GM20000 (cell line): ENCODE measurements around the gene NDUFAF8.
"Not testable (repeated sequence)": the region's sequence is repeated elsewhere in the genome, so short reads cannot be mapped to it uniquely, and the experiment has no call there.

Source experiments
- DNase-seq: peaks from one replicate; pipeline ENCODE4 v3.0.0; 2012; ENCODE audit warnings: low spot score
- TF ChIP-seq, protein P1 (sequence below): IDR thresholded peaks from 2 replicates; pipeline ENCODE4 v1.5.1; 2012; ENCODE audit warnings: mild to moderate bottlenecking, control low read depth; ENCODE audit errors: extremely low read depth, missing control alignments

The NDUFAF8 gene

GRCh38 chr17:81221371-81221841 is 17.7 kb upstream of the NDUFAF8 start:
- DNase-seq = no peak
- TF ChIP-seq, protein P1, sequence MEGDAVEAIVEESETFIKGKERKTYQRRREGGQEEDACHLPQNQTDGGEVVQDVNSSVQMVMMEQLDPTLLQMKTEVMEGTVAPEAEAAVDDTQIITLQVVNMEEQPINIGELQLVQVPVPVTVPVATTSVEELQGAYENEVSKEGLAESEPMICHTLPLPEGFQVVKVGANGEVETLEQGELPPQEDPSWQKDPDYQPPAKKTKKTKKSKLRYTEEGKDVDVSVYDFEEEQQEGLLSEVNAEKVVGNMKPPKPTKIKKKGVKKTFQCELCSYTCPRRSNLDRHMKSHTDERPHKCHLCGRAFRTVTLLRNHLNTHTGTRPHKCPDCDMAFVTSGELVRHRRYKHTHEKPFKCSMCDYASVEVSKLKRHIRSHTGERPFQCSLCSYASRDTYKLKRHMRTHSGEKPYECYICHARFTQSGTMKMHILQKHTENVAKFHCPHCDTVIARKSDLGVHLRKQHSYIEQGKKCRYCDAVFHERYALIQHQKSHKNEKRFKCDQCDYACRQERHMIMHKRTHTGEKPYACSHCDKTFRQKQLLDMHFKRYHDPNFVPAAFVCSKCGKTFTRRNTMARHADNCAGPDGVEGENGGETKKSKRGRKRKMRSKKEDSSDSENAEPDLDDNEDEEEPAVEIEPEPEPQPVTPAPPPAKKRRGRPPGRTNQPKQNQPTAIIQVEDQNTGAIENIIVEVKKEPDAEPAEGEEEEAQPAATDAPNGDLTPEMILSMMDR = no peak

DNA sequence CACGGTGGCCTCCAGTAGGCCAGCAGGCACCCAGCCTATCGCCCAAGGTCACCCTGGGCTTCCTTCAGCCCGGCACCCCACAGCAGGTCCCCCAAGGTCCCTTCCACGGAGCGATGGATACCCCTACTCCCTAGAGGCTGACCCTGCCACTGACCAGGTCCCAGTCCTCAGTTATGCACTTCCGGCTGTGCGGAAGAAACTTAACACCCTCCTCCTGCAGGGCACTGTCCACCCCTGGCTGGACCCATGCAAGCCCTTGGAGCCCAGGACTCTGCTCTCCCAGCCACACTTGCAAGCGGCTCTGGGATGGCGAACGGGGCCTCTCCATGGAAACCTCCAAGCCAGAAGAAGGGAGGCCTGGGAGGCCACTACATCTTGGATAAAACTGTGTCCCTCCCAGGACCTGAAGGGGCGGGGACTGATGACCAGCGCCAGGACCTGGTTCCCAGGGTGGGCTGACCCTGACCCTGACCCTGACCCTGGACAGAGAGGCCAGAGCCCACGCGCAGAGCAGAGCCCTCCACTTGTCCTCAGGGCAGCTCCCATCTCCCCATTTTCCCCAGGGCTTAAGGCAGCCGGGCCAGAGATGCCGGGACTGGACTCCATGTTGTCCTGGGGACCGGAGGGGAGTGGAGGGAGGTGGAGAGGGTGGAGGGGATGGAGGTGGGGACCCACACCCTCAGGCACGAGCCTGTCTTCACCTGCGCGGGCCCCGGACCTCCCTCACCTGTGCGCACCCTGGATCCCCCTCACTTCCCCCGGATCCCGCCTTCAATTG is 17.1 kb upstream of the NDUFAF8 start:
- no peak for DNase-seq
- TF ChIP-seq, protein P1 = no peak

GRCh38 chr17:81222620-81222905 is 16.6 kb upstream of the NDUFAF8 start:
- TF ChIP-seq, protein P1 = no peak

GRCh38 chr17:81222906-81223761 is 16.0 kb upstream of the NDUFAF8 start, which contains the start of gene CEP131:
TSS of gene CEP131 (minus strand) at chr17:81222965. CDS start at chr17:81220056, 2,909 bp downstream.
- TF ChIP-seq, protein P1 = no peak
- DNase-seq = peak; percentile 100

More at GRCh38 chr17:81222620-81222905, 16.6 kb upstream of the NDUFAF8 start:
- no peak for DNase-seq

- TF ChIP-seq, protein P1 = no peak
- no peak for DNase-seq
Measured at GRCh38 chr17:81223762-81224130, 15.4 kb upstream of the NDUFAF8 start.

- DNase-seq = not testable (repeated sequence)
Measured at GRCh38 chr17:81227630-81228029, 11.5 kb upstream of the NDUFAF8 start.

GRCh38 chr17:81228420-81228819 is 10.7 kb upstream of the NDUFAF8 start:
- peak; percentile 79 for DNase-seq
- TF ChIP-seq, protein P1 = no peak
